DOHH2 (cell line): ENCODE results near the gene GPR21.

Experiments
- CTCF ChIP-seq: fragments of 200-600 bp; sonication (generic); IDR thresholded peaks from one replicate; pipeline ENCODE4 v1.5.1; 2014; ENCODE audit warnings: antibody characterized with exemption, mild to moderate bottlenecking, low read depth, low read length; ENCODE audit not compliant: poor library complexity, severe bottlenecking
- EZH2phosphoT487 ChIP-seq: fragments of 200-600 bp; sonication (generic); IDR thresholded peaks from 2 replicates; pipeline ENCODE4 v1.6.1; 2017; ENCODE audit warnings: borderline replicate concordance, mild to moderate bottlenecking, antibody characterized with exemption, low read length, moderate library complexity, mixed read lengths

- TF ChIP-seq CTCF (no peak), EZH2phosphoT487 (no peak)
Measured at GRCh38 chr9:123035791-123036190, 2.3 kb downstream of the GPR21 start.
